Pulmonary artery endothelial cell (primary cell): Measurements from ENCODE around the gene MAPK8IP3. TPM values are rescaled to one million over a fixed set of nuclear protein-coding genes. Genes with fewer than 3 reads are reported as not detected.

Source experiments
- DNase-seq: peaks from one replicate; pipeline ENCODE4 v3.0.0-alpha.2; 2011; ENCODE audit warnings: low read depth, low spot score
- total RNA-seq: library from RNA; depleted of rRNA; stranded (reverse); fragments of >200 nt; gene quantifications from 2 replicates; pipeline ENCODE4 v1.2.3, GENCODE V29; 2014

MAPK8IP3 gene
- total RNA-seq, 1 donor from 2014 or later: 31.2 TPM

DNA sequence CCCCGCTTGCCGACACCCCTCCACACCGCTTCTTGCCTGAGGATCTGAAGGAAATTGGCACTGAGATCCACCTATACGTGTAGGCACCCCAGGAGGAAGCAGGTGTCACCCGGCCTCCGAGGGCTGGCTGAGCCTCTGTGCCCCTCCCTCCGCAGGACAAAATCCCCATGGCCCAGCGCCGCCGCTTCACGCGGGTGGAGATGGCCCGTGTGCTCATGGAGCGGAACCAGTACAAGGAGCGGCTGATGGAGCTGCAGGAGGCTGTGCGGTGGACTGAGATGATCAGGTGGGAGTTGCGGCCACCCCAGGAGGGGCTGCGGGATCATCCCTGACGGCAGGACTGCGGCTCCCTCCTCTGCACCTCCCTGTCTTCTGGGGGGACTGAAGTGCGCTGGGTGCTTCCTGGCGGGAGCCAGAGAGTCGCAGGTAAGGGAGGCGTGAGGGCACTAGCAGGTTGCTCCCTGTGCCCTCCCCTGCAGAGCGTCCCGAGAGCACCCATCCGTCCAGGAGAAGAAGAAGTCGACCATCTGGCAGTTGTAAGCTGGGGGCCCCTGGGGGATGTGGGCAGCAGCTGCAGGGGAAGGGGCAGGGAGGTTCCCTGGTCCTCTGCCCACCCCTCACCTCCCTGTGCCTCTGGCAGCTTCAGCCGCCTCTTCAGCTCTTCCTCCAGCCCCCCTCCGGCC is 56.3 kb downstream of the MAPK8IP3 start:
- DNase-seq: no peak

DNA sequence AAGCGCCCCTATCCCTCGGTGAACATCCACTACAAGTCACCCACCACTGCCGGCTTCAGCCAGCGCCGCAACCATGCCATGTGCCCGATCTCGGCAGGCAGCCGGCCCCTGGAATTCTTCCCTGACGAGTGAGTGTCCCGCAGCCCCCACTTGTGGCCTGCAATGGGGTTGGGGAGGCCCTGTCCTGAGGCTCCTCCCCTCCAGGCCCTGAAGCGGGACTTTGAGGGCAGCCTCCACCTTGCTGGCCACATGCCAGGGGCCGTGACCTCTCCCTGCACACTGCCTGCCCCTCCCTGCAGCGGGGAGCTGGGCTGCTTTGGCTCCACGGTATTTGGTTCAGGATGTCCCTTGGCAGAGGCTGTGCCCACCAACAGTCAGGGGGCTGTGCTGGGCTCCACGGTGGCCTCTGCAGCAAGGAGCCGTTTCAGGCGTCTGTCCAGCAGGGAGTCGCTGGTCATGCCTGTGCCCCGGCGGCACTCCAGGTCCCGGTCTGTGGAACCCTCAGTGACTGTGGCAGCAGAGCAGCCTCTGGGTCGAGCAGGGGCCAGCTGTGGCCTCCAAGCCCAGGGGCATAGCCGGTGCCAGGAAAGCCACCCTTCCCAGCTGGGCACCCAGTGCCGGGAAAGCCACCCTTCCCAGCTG is 57.0 kb downstream of the MAPK8IP3 start:
- DNase-seq: no peak

DNA sequence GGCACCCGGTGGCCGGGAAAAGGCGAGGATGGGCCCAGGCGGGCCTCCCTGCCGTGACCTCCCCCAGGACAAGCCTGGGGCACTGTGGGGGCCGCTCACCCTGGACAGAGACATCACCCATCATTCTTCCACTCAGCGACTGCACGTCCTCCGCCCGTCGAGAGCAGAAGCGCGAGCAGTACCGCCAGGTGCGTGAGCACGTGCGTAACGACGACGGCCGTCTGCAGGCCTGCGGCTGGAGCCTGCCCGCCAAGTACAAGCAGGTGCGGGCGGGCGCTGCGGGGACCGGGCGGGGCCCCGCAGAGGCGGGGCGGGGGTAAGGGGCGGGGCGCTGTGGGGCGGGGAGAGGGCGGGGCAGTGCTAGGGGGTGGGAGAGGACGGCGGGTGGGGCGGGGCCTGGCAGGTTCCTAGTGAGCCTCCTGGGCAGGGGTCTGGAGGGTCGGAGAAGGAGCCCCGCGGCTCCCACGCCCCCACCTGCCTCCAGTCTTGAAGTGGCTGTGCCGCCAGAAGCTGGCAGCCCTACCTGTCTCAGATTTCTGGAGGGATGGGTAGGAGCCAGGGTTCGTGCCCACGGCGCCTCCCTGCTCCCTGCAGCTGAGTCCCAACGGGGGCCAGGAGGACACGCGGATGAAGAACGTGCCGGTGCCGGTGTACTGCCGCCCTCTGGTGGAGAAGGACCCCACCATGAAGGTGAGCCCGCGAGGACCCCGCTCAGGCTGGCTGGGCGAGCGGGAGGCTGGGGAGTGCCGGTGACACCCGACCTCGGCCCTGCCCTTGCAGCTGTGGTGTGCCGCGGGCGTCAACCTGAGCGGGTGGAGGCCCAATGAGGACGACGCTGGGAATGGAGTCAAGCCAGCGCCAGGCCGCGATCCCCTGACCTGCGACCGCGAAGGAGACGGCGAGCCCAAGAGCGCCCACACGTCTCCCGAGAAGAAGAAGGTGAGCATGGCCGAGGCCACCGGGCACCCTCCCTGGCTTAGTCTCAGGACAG is 57.8 kb downstream of the MAPK8IP3 start:
- no peak for DNase-seq

DNA sequence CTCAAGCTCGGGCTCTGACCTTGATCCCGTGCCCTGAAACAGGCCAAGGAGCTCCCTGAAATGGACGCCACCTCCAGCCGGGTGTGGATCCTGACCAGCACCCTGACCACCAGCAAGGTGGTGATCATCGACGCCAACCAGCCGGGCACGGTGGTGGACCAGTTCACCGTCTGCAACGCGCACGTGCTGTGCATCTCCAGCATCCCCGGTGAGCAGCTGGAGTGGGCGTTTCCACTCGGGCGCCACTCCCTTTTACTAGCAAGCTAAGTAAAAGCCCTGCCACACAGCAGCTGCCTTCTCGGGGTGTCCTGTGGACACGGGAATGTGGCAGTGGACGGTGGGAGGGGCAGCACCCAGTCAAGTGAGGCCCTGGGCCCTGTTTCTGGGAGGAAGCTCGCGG is 59.0 kb downstream of the MAPK8IP3 start:
- no peak for DNase-seq

DNA sequence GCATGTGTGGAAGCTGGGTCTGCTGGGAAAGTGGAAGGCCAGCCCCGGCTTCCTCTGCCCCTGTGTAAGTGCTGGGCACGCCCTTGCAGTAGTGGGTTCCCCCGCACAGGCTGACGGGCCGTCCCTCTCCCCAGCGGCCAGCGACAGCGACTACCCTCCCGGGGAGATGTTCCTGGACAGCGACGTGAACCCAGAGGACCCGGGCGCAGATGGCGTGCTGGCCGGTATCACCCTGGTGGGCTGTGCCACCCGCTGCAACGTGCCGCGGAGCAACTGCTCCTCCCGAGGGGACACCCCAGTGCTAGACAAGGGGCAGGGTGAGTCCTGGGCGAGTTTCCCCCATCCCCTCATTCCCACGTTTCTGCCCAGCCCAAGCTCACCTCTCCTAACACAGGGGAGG is 59.8 kb downstream of the MAPK8IP3 start:
- DNase-seq: no peak

DNA sequence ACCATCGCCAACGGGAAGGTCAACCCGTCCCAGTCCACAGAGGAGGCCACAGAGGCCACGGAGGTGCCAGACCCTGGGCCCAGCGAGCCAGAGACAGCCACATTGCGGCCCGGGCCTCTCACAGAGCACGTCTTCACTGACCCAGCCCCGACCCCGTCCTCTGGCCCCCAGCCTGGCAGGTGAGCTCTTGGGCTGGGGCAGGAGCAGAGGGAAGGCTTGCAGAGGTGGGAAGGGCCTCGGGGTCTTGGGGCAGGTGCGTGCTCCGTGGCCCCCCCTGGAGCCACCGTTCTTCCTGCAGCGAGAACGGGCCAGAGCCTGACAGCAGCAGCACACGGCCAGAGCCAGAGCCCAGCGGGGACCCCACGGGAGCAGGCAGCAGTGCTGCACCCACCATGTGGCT is 60.2 kb downstream of the MAPK8IP3 start:
- no peak for DNase-seq

DNA sequence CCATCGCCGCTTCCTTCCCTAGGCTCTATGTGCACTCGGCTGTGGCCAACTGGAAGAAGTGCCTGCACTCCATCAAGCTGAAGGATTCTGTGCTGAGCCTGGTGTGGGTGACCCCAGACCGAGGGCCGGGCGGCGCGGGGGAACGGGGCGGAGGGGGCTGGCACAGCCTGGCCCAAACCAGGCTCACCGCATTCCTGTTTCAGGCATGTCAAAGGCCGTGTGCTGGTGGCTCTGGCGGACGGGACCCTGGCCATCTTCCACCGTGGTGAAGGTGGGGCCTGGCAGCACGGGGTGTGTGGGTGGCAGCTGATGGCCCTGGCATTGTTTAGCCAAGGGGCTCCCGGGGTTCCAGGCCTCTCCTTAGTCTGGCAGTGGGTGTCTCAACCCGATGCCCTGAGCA is 60.7 kb downstream of the MAPK8IP3 start:
- no peak for DNase-seq

DNA sequence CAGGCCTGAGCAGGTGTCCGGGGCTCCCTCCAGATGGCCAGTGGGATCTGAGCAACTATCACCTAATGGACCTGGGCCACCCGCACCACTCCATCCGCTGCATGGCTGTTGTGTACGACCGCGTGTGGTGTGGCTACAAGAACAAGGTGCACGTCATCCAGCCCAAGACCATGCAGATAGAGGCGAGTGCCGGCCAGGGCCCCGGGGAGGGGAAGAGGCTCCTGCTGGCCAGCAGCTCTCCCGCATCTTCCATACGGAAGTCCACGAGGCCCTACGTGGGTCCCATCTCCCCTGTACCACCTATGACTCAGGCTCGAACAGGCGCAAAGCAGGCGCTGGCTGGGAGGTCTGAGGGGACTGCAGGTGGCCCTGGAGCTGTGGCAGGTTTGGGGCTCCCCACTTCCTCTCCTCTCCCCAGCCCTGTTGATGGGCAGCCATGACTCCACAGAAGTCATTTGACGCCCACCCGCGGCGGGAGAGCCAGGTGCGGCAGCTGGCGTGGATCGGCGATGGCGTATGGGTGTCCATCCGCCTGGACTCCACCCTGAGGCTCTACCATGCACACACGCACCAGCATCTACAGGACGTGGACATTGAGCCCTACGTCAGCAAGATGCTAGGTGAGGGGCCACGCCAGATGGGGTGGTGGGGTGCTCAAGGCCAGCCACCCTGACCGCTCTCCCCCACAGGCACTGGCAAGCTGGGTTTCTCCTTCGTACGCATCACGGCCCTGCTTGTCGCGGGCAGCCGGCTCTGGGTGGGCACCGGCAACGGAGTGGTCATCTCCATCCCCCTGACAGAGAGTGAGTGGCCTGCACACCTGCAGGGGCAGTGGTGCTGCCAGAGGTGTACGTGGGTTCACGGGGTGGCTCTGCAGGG is 61.4 kb downstream of the MAPK8IP3 start:
- DNase-seq: no peak

DNA sequence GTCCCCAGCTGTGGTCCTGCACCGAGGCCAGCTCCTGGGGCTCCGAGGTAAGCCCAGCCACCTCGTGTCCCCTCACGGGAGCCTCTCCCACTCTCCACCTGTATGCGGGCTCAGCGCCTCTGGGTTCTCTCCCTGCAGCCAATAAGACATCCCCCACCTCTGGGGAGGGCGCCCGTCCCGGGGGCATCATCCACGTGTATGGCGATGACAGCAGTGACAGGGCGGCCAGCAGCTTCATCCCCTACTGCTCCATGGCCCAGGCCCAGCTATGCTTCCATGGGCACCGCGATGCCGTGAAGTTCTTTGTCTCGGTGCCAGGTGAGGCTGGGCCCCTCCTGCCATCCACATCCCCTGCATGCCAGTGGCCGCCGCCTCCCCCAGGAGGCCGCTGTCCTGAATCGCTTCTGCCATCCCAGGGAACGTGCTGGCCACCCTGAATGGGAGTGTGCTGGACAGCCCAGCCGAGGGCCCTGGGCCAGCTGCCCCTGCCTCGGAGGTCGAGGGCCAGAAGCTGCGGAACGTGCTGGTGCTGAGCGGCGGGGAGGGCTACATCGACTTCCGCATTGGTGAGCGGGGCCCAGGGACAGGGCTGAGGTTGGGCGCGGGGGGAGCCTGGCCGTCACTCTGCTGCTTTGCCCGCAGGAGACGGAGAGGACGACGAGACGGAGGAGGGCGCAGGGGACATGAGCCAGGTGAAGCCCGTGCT is 62.2 kb downstream of the MAPK8IP3 start:
- no peak for DNase-seq

DNA sequence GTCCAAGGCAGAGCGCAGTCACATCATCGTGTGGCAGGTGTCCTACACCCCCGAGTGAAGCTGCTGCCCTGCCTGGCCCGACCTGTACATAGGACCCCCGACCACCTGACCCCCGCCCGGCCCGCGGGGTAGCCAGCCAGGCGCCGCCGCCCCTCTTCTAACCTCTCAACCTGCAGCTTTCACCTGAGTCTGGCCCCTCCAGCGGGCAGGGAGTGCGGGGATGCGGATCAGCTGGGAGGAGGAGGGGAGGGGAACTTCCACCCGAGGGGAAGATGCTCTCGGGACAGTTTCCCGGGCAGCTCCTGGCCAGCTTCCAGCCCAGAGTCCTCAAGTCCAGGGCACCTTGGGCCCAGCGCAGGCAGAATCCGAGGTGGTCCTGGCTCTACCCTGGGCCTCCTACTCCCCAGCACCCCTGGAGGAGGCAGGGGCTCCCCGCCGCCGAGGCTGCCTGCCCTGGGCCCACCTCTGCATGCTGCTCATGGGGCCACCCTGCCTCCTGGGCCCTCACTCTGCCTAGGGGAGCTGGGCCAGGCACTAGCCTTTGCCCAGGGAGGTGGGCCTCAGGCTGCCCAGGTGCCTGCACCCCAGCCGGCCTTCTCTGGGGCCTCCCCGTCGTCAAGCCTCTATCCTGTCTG is 62.9 kb downstream of the MAPK8IP3 start:
- DNase-seq: no peak

DNA sequence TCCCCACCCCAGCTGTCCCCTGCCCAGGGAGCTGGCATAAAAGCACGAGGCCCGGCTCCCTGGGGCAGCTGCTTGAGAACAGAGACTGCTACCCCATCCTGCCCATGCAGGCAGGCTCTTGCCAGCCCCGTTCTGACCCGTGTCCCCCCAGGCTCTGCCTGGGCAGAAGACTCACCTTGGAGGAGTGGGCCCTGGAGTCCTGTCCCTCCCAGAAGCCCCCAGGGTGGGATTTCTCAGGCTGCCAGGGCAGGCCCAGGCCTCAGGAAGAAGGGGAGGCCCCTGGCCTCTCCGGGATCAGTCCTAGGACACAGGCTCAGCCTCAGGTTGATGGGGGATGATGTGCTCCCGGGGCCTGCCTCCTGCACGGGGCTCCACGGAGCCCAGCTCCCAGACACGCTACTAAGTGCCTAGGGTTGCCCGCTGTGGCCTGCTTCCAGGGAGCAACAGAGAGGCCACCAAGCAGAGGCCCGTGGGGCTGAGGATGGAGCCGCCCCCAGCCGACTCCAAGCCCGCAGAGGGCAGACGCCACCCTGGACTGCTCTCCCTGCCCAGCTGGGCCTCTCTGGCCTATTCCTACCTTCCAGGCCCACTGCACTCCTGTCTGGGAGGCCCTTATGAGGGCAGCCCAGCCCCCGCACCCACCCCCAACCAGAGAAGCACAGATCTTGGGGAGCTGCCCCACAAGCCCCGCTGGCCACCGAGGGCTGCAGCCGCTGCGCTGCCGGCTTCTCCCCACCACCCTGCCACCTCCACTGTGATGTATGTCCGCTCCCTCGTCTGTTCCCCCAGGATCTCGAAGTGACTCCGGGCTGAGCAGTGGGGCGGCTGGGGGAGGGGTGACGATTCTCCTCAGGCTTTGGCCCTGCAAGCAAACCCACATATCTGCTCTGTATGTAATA is 63.7 kb downstream of the MAPK8IP3 start:
- DNase-seq: no peak

DNA sequence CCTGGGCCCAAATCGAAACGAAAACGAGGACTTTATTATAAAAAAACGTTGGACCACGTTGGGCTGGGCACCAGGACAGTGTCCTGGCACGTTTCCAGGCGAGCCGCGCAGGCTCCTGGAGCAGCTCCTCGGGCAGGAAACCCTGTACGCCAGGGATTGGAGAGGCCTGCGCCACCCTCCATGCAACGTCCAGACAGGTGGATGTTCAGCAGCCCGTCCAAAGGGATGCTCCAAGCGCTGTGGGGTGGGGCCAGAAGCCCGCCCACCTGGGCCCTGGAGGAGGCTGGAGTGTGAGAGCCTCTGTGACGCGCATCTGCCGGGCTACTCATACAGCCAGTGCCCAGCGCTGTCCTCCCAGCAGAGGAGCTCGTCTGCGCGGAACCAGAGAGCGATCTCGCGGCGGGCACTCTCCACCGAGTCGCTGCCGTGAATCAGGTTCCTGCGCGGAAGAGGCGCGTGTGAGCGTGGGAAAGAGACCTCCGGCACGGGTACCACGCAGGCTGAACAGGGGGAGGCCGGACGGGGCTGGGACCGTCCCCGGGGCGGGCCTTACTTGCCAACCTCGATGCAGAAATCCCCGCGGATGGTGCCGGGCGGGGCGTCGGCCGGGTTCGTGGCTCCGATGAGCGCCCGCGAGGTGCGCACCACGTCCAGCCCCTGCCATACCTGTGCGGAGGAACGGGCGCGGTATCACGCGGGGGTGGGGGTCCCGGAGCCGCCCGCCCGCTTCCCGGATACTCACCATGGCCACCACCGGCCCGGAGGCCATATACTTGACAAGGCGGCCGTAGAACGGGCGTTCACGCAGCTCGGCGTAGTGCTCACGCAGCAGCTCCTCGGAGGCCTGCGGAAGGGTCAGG is 64.6 kb downstream of the MAPK8IP3 start:
- no peak for DNase-seq

DNA sequence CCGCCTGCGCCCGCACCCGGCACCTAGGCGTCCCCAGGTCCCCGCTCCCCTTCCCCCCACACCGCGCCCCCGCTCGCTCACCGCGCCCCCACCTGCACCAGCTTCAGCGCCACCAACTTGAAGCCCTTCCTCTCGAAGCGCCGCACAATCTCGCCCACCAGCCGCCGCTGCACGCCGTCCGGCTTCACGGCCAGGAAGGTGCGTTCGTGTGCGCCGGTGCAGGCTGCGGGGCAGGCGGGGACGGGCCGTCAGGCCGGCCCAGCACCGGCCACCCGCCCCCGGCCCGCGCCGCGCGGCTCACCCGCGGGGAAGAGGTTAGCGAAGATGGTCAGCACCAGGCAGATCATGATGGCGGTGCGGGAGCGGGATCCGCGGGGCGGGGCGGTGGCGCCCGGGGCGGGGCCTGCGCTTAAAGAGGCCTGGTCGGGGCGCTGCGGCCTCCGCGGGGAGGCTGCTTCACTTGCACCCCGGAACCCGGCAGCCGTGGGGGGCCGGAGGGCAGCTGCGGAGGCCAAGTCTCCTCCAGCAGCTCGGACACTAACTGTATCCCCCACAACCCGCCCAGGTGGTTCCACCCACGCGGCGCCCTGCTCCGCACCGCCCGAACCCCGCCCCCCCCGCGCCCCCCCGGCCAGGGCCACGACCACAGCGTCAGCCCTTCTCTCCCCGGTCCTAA is 65.3 kb downstream of the MAPK8IP3 start, which contains the start of gene NME3:
Gene NME3, minus strand, starts transcription at position 356 of the 676 bp plus-strand sequence. Its CDS starts 9 bp downstream, at position 347.
- DNase-seq: no peak

DNA sequence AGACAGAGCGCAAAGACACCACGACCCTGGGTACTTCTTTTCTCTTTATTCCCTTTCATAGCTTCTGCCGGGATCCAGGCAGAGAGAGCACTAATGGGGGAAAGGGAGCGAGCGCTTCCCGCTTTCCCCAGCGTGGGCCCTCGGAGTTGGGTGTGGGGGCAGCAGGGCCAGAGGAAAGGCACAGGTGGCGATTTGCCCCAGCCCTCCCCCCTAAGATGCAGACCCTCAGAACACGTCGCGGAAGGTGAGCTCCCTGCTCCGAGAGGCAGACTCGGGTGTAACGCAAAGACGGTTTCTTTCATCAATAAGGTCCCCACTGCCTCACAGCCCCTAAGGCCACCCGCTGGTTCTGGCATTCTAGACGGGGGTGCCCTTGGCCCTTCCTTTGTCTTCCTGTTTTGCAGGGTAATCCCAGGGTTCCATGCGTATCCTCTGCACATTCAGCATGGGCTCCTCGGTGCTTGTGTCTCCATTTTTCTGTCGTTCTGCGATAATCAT is 65.9 kb downstream of the MAPK8IP3 start:
- no peak for DNase-seq

DNA sequence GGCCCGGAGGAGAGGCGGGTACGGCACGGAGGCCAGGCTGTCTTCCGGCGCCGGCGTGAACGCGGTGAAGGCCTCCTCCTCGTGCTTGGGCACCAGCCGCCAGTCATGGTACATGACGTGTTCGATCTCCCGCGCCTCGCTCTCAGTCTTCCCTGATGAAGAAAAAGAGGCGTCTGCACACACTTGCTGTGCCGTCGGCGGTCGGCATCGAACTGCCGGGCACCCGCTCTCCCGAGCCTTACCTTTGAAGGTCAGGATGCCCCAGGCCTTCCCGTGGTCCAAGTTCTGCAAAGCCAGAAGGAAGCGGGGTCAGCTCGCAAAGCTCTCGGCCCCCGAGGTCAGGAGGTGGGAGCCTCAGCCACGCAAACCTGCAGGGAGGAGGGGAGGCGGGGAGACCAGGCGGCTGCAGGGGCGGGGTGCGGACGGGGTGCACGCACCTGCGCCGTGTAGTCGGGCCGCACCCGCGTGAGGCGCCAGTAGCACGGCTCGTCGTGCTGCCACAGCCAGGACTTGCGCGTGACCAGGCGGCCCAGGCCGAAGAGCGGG is 66.4 kb downstream of the MAPK8IP3 start, which contains the start of gene EME2:
Gene EME2, plus strand, starts transcription at position 449 of the 546 bp plus-strand sequence. CDS start 418 bp downstream, outside the sequence.
- no peak for DNase-seq

DNA sequence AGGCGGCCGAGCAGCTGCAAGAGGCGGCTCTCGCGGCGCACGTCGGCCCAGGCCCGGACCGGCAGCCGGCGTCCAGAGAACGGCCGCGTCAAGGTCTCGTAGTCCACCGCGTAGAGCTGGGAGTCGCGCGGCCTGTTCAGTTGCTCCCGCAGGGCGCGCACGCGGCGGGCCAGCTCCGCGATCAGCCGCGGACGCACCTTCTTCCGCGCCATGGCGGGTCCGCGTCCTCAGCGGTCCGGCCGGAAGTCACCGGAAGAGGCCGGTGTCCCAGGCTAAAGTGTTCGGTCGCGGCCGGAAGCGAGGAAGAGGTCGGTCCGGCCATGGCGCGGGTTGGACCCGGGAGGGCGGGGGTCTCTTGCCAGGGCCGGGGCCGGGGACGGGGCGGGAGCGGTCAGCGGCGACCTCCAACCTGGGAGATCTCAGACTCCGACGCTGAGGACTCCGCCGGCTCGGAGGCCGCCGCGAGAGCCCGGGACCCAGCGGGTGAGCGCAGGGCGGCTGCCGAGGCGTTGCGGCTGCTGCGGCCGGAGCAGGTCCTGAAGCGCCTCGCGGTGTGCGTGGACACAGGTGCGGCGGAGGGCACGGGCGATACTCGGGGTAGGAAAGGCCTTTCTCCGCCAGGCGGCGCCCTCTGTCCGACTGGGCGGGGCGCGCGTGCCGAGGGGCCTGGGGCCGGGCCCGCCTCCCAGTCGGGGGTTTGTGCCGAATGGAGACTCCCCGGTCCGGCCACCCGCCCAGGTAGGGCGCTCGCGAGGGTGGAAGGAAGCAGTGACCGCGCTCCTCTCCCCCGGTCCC is 67.1 kb downstream of the MAPK8IP3 start, which contains the start of gene MRPS34:
Gene MRPS34, minus strand, starts transcription at position 227 of the 795 bp plus-strand sequence. Its CDS starts 15 bp downstream, at position 212.
- peak; percentile 44 for DNase-seq
